Measurements from ENCODE around the gene KLHL25. TPM values are rescaled to one million over a fixed set of nuclear protein-coding genes. Genes with fewer than 3 reads are reported as not detected.

KLHL25 gene
- total RNA-seq, 1 donor from 2014 or later = 11.0 TPM

GRCh38 chr15:85741662-85742061 is 53.1 kb downstream of the KLHL25 start:
- Mint-ChIP-seq H3K27ac (no peak overlapping the region), H3K36me3 (ENCODE audit: low read depth) (peaks cover 40% of the 10 kb centered on the region), H3K4me1 (ENCODE audit: low read depth) (no peaks in the 10 kb centered on the region), H3K4me3 (no peak overlapping the region), H3K9me3 (no peaks in the 10 kb centered on the region), H3K27me3 (ENCODE audit: insufficient read depth) (no peaks in the 10 kb centered on the region)
- intact Hi-C loops (cut with micrococcal nuclease) = no loop called here
- no peak for DNase-seq (ENCODE audit: low spot score)

GRCh38 chr15:85741021-85741421 is 53.7 kb downstream of the KLHL25 start:
- Mint-ChIP-seq H3K27me3 (ENCODE audit: insufficient read depth) (no peaks in the 10 kb centered on the region), H3K4me3 (no peak overlapping the region), H3K9me3 (no peaks in the 10 kb centered on the region), H3K27ac (no peak overlapping the region), H3K4me1 (ENCODE audit: low read depth) (no peaks in the 10 kb centered on the region), H3K36me3 (ENCODE audit: low read depth) (peaks cover 37% of the 10 kb centered on the region)
- intact Hi-C loops (cut with micrococcal nuclease) = no loop called here
- DNase-seq (ENCODE audit: low spot score) = no peak

DNA sequence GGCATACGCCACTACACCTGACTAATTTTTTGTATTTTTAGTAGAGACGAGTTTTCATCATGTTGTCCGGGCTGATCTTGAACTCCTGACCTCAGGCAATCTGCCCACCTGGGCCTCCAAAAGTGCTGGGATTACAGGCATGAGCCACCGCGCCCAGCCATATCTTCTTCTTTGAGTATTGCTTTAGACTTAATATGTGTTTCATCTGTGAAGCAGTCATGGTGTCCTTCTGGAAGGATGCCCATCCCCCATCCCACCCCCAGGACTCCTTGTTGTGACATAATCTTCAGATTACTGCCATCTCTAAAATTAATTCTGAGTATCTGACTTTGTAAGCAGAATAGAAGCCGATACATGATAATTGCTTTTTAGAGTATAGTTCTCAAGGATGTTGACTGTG is 57.7 kb downstream of the KLHL25 start:
- peaks cover 17% of the 10 kb centered on the region for H3K9me3 Mint-ChIP-seq
- H3K36me3 Mint-ChIP-seq (ENCODE audit: low read depth) = peaks cover 47% of the 10 kb centered on the region
- H3K27me3 Mint-ChIP-seq (ENCODE audit: insufficient read depth) = no peaks in the 10 kb centered on the region

DNA sequence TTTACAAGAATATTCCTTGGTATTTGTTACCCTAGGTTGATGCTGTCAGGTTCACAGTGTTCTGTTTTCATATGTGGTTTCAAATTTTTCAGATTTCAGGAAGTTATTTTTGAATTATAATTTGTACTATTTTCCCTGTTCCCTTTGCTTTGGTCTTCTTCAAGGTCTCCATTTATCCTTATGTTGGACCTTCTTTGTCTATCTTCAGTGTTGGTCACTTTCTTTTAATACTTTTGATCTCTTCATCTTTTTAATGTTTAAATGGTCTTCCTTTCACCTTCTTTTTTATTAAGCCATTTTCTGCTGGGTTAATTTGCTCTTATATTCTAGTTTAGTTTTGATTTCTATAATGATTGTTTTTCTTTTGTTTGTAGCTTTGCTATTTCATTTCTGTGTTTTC is 61.3 kb downstream of the KLHL25 start:
- Mint-ChIP-seq H3K27ac (no peak overlapping the region), H3K9me3 (peaks cover 17% of the 10 kb centered on the region), H3K4me1 (ENCODE audit: low read depth) (peaks cover 15% of the 10 kb centered on the region), H3K27me3 (ENCODE audit: insufficient read depth) (no peaks in the 10 kb centered on the region), H3K36me3 (ENCODE audit: low read depth) (peaks cover 61% of the 10 kb centered on the region), H3K4me3 (no peak overlapping the region)
- intact Hi-C loops (cut with micrococcal nuclease) = no loop called here
- DNase-seq (ENCODE audit: low spot score) = no peak

More for the DNA sequence above, 57.7 kb downstream of the KLHL25 start:
- Mint-ChIP-seq H3K27ac (no peak overlapping the region), H3K4me1 (ENCODE audit: low read depth) (no peaks in the 10 kb centered on the region), H3K4me3 (no peak overlapping the region)
- DNase-seq (ENCODE audit: low spot score) = no peak
- intact Hi-C loops (cut with micrococcal nuclease) = no loop called here

GRCh38 chr15:85730001-85730820 is 64.5 kb downstream of the KLHL25 start:
- Mint-ChIP-seq H3K9me3 (peaks cover 17% of the 10 kb centered on the region), H3K4me1 (ENCODE audit: low read depth) (peaks cover 19% of the 10 kb centered on the region), H3K27me3 (ENCODE audit: insufficient read depth) (no peaks in the 10 kb centered on the region), H3K36me3 (ENCODE audit: low read depth) (peaks cover 68% of the 10 kb centered on the region), H3K4me3 (no peak overlapping the region), H3K27ac (peak overlapping the region; percentile 66)
- peak; percentile 23 for DNase-seq (ENCODE audit: low spot score)
- intact Hi-C loops (cut with micrococcal nuclease) = loop anchor here (1.0 to 2.0 kb wide), 5 partner anchors 65 to 433 kb away; partner anchors contain the start of gene KLHL25

DNA sequence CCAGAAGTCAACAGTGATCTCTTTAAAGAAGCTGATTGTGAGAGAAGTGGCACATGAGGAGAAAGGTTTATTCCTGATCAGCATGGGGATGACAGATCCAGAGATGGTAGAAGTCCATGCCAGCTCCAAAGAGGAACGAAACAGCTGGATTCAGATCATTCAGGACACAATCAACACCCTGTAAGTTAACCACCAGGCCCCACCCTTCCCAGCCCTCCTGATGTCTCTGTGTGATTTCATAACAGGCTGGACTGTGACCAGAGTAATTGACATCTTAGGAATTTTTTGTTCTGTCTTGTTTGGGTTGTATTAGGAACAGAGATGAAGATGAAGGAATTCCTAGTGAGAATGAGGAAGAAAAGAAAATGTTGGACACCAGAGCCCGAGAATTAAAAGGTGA is 67.7 kb downstream of the KLHL25 start:
- intact Hi-C loops (cut with micrococcal nuclease) = no loop called here
- no peak overlapping the region for H3K27ac Mint-ChIP-seq
- no peaks in the 10 kb centered on the region for H3K9me3 Mint-ChIP-seq
- H3K36me3 Mint-ChIP-seq (ENCODE audit: low read depth) = peaks cover 65% of the 10 kb centered on the region
- peaks cover 47% of the 10 kb centered on the region for H3K4me1 Mint-ChIP-seq (ENCODE audit: low read depth)
- H3K27me3 Mint-ChIP-seq (ENCODE audit: insufficient read depth) = no peaks in the 10 kb centered on the region
- DNase-seq (ENCODE audit: low spot score) = no peak
- H3K4me3 Mint-ChIP-seq = no peak overlapping the region

DNA sequence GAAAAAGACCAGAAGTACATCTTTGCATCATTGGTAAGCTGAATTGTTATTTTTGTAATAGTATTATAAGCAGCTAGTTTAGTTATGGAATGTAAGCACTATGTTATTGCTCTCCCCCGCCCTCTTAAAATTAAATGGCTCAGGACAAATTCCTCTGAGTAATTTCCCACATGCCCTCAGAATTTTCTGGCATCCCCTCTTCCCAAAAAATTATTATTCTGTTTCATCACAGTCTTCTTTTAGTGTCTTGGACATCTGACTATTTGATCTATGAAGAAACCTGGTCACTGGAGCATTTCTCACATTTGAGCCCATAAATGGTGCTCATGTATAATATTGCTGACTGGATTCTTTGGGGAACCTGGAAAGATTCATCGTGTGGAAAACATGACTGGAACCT is 68.3 kb downstream of the KLHL25 start:
- no peaks in the 10 kb centered on the region for H3K9me3 Mint-ChIP-seq
- intact Hi-C loops (cut with micrococcal nuclease) = no loop called here
- H3K4me3 Mint-ChIP-seq = no peak overlapping the region
- peak overlapping the region; percentile 7 for H3K27ac Mint-ChIP-seq
- H3K4me1 Mint-ChIP-seq (ENCODE audit: low read depth) = peaks cover 52% of the 10 kb centered on the region
- no peaks in the 10 kb centered on the region for H3K27me3 Mint-ChIP-seq (ENCODE audit: insufficient read depth)
- H3K36me3 Mint-ChIP-seq (ENCODE audit: low read depth) = peaks cover 66% of the 10 kb centered on the region
- no peak for DNase-seq (ENCODE audit: low spot score)

DNA sequence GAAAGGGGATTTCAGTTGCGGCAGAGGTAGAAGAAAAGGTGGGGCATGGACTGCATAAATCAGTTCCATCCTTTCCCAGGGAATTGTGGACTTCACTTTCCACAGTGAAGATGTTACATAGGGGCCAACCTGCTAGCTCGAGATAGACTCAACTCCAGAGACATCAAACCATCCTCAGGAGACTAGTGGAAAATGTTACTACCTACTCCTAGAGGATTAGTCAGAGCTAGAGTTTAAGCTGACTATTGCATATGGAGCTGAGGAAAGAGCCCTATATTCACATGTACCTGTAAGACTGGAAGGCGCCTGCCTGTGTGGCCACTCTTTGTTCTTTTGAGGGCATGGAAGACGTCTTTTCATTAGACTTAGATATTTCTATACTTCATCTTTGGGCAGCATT is 69.2 kb downstream of the KLHL25 start:
- H3K27ac Mint-ChIP-seq = peak overlapping the region; percentile 46
- peaks cover 56% of the 10 kb centered on the region for H3K4me1 Mint-ChIP-seq (ENCODE audit: low read depth)
- intact Hi-C loops (cut with micrococcal nuclease) = loop anchor here (2.0 kb wide), 1 partner anchor 239 kb away; no protein-coding TSS in a partner anchor
- H3K36me3 Mint-ChIP-seq (ENCODE audit: low read depth) = peaks cover 67% of the 10 kb centered on the region
- H3K27me3 Mint-ChIP-seq (ENCODE audit: insufficient read depth) = no peaks in the 10 kb centered on the region
- no peaks in the 10 kb centered on the region for H3K9me3 Mint-ChIP-seq
- H3K4me3 Mint-ChIP-seq = no peak overlapping the region
- no peak for DNase-seq (ENCODE audit: low spot score)

- peaks cover 65% of the 10 kb centered on the region for H3K36me3 Mint-ChIP-seq (ENCODE audit: low read depth)
- no peak for DNase-seq (ENCODE audit: low spot score)
- peaks cover 53% of the 10 kb centered on the region for H3K4me1 Mint-ChIP-seq (ENCODE audit: low read depth)
- H3K4me3 Mint-ChIP-seq = no peak overlapping the region
- intact Hi-C loops (cut with micrococcal nuclease) = loop anchor here (2.0 kb wide), 1 partner anchor 238 kb away; no protein-coding TSS in a partner anchor
- H3K27ac Mint-ChIP-seq = no peak overlapping the region
- no peaks in the 10 kb centered on the region for H3K27me3 Mint-ChIP-seq (ENCODE audit: insufficient read depth)
- no peaks in the 10 kb centered on the region for H3K9me3 Mint-ChIP-seq
These were observed 69.7 kb downstream of the KLHL25 start for GRCh38 chr15:85725019-85725418.

DNA sequence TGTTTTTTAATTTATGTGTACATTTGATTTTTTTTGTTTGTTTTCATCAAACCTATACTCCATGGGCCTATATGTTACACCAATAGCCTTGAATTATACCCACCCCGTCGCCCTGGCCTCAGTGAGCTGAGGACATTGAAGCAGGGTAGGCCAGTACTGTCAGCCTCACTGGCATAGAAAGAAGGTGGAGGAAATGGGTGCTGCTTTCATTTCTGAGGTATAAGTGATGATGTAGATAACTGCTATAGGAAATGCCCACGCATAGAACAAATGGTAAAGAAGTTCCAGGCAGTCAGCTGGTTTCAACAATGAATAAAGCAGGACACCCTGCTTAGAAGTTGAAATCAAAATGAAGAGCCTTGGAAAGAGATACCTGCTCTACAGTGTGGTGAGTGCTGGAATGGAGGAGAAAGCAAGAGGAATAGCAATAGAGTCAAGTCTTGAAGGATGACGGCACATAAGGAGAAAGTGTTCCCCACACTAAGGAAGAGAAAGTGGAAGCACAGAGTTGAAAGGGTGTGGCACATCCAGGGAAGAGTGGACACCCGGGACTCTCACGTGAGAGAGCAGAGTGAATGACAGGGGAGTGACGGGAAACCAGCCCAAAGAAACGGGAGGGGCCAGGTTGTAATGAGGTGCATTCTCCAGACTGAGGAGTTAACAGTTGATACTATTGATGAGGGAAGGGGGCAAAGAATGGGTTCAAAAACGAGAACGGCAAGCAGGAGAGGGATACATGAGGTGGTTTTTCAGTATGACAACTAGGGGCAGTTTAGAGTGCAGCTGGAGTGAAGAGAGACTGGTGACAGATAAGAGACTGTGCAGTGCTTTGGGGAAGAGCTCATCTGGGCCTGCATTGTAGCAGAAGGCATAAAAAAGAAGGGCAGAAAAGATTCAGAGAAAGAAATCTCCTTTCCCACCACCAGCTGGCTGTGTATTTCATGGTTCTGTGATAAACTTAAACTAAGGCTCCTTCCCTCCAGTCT is 70.5 kb downstream of the KLHL25 start:
- peak overlapping the region; percentile 72 for H3K4me3 Mint-ChIP-seq
- H3K9me3 Mint-ChIP-seq = no peaks in the 10 kb centered on the region
- DNase-seq (ENCODE audit: low spot score) = no peak
- intact Hi-C loops (cut with micrococcal nuclease) = loop anchor here (1.0 to 2.0 kb wide), 6 partner anchors 17 to 237 kb away; no protein-coding TSS in a partner anchor
- H3K4me1 Mint-ChIP-seq (ENCODE audit: low read depth) = peaks cover 47% of the 10 kb centered on the region
- H3K27ac Mint-ChIP-seq = peak overlapping the region; percentile 90
- H3K36me3 Mint-ChIP-seq (ENCODE audit: low read depth) = peaks cover 65% of the 10 kb centered on the region
- H3K27me3 Mint-ChIP-seq (ENCODE audit: insufficient read depth) = no peaks in the 10 kb centered on the region

DNA sequence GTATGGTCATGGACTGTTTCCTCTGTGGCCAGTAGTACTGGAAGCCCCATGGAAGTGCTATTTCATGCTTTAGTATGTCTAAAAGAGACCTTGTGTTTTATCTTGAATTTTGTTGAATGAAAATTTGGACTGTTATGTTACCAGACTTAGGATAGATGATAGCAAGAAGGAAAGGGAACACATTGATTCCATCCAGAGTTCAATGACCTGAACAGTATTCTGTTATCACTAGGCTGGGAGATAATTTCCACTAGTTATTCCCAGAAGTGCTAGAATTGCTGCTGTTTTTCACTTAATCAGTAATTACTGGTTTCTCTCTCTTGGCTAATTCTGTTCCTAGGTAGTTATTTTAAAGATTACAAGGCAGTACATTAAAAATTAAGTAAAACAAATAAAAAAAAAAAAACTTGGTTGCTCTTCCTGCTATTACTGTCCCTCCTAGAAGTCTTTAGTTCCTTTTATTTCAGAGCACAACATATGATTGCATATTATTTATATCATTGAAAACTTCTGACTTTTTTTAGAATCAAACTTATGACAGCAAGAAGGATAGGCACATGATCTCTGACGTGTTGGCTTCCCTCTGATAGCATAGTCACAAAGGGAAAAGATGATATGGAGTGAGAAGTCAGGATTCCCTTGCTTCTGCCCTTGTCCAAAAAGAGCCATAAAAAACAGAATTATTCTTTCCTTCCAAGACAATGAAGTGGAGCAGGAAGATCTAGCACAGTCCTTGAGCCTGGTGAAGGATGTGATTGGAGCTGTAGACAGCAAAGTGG is 72.2 kb downstream of the KLHL25 start:
- Mint-ChIP-seq H3K36me3 (ENCODE audit: low read depth) (peaks cover 73% of the 10 kb centered on the region), H3K9me3 (no peaks in the 10 kb centered on the region), H3K27ac (peak overlapping the region; percentile 44), H3K4me1 (ENCODE audit: low read depth) (peaks cover 47% of the 10 kb centered on the region), H3K27me3 (ENCODE audit: insufficient read depth) (no peaks in the 10 kb centered on the region), H3K4me3 (no peak overlapping the region)
- intact Hi-C loops (cut with micrococcal nuclease) = no loop called here
- DNase-seq (ENCODE audit: low spot score) = no peak

DNA sequence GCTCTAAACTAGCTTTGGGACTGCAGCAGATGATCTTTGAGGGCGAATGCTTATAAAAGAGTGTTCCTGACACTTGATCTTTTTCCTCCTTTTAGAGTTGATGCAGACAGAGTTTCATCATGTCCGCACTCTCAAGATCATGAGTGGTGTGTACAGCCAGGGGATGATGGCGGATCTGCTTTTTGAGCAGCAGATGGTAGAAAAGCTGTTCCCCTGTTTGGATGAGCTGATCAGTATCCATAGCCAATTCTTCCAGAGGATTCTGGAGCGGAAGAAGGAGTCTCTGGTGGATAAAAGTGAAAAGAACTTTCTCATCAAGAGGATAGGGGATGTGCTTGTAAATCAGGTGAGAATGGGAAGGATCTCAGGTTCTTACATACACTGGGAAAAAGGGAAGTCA is 75.7 kb downstream of the KLHL25 start:
- Mint-ChIP-seq H3K27me3 (ENCODE audit: insufficient read depth) (no peaks in the 10 kb centered on the region), H3K9me3 (no peaks in the 10 kb centered on the region), H3K4me1 (ENCODE audit: low read depth) (peaks cover 45% of the 10 kb centered on the region), H3K36me3 (ENCODE audit: low read depth) (peaks cover 69% of the 10 kb centered on the region), H3K4me3 (no peak overlapping the region), H3K27ac (no peak overlapping the region)
- DNase-seq (ENCODE audit: low spot score) = no peak
- intact Hi-C loops (cut with micrococcal nuclease) = no loop called here
